GM18520 (cell line): ENCODE data around the gene EME2.

Experiments
- ATAC-seq: cut with Tn5 transposase; IDR thresholded peaks from one replicate; pipeline ENCODE4 v1.9.1; 2021; ENCODE audit not compliant: unreplicated experiment

Gene EME2

DNA sequence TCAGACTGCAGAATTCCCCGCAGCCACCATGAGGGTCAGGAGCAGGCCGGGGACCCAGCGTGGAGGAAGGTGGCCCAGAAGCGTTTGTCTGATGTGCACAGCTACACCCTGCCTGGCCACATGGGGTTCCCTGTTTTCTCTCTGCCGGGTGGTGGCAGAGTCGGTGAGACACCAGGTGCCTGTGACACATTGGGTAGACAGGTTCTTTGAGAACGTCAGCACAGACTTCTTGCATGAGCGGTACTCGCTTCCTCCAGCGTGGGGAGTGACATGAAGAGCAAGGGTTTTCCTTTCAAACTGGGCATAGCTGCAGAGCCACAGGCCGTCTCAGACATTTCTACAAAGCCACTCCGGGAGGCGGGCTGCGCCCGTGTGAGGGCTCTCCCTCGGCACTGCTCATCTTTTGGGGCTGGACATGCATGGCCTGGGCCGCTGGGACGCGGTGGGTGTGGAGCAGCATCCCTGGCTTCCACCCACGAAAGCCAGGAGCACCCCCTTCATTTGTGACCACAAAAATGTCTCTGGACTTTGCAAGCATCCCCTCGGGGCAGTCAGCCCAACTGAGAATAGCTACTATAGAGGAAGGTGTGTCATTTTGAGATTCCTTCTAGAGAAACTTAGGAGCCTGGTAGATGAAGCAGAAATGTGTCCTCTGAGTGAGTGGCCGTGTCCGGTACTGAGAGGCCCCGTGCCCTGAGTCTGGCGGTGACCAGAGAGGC lies 27.3 kb upstream of the EME2 start:
- ATAC-seq, result no peak

DNA sequence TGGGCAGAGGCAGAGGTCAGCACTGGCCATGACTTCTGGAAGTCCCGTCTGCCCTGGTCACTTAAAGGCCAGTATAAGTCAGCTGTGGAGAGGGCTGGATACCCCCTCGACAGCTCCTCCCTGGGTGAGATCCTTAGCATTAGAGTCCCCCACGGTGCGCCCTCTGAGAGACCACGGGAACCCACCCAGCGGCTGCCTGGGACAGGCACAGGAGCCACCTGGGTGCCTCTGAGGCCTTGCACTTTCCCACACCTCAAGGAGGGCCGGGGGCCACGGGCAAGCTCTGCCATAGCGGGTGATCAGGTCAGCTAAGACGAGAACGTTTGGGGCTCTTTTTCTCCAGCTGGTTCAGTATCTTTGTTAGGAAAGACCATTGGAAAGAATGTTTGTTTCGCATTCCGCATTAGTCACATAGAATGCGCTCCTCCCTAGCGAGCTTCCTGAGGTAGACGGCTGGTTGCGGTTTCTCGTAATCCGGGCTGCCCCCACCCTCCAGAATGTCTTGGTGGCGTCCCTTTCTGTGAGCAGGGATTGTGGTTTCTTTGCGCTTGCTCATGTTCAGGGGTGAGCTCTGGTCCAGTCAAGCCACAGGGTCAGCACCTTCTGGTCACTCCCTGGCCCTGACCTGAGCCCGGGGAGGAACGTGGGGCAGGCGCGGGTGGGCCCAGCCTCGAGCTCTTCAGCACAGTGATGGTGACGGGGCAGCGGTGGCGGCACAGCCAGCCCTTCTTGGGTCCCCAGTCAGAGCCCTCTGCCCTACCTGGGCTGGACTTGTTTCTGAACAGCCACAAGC lies 26.5 kb upstream of the EME2 start:
- ATAC-seq, result no peak

DNA sequence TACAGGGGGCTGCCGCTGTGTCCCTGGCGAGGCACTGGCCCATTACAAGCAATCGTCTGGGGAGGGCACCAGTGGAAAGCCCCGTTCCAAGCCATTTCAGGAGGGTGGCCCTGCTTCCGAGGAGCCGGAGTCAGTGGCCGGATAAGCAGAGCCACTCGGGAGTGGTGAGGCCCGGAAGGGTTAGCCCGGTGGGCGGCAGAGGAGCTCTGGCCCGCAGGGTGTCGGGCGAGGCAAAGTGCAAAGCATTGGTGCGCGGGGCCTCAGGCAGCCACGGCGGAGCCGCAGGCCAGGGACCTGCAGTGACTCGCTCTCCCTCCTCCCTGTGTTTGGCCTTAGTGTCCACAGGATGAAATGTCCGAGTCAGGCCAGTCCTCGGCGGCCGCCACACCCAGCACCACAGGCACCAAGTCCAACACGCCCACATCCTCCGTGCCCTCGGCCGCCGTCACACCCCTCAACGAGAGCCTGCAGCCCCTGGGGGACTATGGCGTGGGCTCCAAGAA lies 25.9 kb upstream of the EME2 start:
- no peak for ATAC-seq

DNA sequence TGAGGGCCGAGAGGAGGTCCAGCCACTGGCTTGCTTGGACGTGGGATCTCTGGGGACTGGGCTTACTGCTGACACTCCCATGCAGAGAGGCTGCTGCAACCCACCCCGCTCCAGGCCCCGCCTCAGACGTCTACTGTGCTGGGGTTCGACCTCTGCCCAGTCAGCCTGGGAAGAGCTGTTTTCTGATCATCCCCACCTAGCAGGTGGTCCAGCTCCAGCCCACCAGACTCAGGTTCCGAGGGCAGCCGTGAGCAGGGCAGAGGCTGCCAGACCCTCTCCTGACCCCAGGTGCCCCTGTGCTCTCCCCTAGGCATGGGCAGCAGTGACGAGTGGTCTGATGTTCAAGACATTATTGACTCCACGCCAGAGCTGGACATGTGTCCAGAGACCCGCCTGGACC lies 24.7 kb upstream of the EME2 start:
- ATAC-seq, result no peak

DNA sequence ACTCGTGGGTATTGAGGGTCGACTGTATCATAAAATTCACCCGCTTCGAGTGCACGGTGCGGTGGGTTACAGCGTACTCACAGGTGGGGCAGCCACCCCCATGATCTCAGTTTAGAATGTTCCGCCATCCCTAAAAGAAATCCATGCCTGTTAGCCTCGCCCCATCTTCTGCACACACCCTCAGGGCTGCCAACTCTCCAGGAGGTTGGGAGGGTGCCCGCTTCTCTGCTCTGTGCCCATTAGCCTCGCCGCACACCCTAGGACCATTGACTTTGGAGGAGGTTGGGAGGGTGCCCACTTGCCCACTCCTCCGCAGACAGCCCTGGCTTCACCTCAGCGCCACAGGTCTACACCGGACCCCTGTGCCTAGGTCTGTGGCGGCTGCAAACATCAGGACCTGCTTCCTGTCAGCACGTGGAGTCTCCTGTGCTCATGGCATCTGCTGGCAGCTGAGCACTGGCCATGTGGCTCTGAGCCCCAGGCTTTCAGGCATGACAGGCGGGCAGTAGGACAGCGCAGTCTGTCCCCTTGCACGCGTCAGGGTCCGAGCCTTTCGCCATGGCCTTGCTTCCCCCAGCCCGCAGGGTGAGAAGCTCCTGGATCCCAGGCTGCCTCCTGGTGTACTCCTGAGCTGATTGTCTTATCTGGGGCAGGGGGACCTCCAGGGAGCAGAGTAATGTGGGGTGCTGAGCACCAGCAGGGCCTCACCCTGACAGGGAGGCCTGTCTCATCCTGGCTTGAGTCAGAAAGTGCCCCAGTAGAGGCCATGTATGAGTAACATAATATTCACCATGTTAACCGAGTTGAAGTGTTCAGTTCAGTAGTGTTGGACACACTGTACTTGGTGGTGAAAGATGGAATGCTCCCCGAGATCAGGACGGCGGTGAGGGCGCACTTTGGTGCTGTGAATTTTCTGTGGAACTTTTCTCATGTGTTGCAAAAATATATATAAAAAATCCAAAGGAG lies 23.2 kb upstream of the EME2 start:
- ATAC-seq, result no peak

DNA sequence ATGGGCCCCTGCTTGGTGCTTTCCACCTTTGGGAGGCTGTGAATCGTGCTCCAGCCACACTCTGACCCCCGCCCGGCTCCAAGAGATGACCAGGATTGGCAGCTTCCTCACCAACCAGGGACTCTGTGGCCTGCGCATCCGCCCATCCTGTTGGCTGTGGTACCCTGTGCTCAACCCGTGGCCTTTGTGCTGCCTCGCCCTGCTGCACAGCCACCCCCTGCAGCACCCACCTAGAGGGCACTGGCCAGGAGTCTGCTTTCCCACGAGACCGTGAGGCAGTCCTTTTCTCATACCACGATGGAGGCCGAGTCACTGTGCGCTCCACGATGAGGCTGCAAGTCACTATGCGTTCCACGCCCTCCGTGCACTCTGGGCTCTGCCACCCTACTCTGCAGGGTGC lies 20.7 kb upstream of the EME2 start:
- ATAC-seq, result no peak

DNA sequence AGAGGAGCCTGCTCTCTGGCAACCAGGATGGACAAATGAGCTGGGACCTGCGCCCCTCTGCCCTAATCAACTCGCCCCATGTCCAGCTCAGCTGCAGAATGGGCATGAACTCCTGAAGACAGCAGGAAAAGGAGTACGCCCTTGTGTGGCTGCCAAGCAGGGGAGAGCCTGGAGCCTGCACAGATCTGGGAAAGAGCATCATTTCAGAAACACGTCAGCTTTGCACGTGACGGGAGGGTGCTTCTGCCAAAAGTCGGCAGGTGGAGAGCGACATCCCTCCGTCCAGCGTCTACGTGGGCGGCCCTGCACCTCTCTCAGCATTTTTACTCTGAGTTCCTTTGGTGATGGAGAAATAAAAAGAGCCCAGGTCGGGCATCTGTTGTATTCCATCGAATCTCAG lies 19.8 kb upstream of the EME2 start:
- no peak for ATAC-seq

DNA sequence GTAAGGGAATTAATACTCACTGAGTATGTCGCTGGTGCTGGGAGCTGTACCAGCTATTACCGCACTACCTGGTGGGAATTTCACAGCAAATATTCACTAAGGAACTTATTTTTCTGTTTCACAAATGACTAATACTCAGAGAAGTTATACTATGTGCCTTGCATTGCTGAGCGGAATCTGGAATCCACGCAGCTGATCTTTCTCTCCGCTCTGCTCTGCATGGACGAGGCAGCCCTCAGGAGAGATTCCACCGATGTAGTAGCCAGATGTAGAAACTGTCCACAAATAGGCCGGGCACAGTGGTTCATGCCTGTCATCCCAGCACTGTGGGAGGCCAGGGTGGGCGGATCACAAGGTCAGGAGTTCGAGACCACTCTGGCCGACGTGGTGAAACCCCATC lies 18.4 kb upstream of the EME2 start:
- no peak for ATAC-seq

DNA sequence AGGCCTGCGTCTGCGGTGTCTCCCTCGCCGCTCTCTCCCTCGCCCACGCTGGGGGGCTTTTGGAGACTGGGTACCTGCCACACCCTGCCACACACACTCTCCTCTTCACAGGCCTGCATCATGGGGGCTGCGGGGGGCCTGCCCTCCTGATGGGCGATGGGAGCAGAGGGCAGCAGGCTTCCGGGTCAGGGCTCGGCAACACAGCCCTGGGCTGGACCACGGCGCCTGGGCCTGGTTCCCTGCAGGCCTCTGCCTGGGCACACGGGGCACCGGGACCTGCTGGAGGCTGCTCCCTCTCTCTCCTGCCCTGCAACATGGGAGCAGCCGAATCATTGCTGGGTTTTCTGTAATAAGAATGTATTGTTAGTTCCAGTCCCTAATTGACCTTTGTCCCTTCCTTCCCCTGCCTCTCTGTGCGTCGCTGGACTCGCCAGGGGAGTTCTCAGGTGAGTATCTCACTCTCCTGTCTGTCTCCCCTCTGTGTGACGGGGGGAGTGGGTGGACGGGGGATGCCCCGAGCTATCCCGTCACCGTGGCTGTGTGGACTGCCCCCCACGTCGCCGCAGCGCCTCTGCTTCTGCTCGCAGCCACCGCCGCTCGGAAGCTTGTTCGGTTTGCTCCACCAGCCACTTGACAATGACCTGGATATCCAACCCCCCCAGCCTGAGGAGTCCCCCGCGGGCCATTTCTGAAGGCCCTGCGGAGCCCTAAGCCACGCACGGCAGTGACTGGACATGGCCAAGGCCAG lies 14.7 kb upstream of the EME2 start:
- ATAC-seq, result no peak

DNA sequence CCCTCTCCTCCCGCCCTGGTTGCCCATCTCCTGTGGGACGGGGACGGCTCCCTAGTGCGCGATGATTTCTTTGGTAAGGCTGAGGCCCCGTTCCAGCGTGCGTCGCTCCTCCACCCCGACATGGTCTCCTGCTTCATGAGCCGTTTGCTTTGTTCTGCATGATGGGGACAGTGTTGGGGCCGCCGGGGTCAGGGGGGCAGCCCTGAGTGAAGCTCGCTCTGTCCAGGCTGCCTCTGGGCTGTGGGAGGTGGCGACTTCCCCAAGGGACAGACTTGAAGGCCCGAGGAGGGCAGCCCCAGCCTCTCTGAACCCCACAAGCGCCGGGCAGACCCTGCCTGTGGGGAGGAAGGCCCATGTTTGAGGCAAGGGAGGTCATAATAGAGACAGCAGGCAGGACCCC lies 13.7 kb upstream of the EME2 start:
- ATAC-seq, result no peak

DNA sequence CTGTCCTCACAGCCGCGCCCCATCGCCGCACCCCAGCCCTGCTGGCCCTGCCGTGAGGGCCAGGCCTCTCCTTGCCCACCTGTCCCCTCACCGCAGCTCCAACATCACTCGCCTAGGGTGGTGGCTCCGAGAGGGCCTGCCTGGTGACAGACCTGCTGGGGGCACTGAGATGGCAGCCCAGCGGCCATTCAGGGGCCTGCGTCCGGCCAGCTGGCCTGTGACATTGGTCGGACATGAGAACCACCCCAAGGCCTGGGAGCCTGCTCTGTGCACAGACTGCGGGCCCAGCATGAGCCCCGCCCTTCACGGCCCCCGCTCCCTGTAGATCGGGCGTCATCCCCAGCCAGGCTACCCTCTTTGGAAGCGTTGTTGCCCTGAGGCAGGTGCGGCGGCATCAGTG lies 13.1 kb upstream of the EME2 start:
- no peak for ATAC-seq

DNA sequence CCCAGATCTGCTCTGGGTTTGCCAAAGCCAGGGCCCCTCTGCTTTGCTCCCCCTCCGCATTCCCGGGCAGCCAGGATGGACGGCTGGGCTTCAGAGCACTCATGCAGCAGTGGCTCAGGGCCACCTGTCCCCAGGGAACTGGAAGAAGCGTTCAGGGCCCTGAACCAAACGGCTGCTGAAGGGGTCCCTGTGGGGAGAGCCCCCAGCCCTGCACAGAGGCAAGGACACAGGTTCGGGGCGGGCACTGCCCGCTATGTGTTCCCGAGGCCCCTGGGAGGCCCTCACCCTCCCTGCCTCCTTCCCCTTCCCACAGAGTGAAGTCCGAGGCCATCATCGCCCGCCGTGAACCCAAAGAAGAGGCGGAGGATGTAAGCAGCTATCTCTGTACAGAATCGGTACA lies 11.7 kb upstream of the EME2 start:
- no peak for ATAC-seq

DNA sequence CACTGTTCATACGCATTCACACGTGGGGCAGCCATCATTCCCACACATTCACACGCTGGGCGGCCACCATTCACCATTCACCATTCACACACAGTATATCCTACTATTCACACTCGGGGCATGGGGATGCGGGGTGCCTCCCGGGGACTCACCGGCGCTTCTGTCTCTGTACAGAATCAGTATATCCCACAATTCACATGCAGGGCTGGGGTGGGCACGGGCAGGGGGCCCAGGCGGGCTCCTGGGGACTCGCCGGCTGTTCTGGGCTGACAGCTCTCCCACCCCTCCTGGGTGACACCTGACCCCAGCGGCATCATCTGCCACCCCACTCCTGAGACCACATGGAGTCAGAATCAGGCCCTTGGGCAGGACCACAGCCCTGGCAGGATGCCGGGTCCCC lies 10.9 kb upstream of the EME2 start:
- no peak for ATAC-seq

DNA sequence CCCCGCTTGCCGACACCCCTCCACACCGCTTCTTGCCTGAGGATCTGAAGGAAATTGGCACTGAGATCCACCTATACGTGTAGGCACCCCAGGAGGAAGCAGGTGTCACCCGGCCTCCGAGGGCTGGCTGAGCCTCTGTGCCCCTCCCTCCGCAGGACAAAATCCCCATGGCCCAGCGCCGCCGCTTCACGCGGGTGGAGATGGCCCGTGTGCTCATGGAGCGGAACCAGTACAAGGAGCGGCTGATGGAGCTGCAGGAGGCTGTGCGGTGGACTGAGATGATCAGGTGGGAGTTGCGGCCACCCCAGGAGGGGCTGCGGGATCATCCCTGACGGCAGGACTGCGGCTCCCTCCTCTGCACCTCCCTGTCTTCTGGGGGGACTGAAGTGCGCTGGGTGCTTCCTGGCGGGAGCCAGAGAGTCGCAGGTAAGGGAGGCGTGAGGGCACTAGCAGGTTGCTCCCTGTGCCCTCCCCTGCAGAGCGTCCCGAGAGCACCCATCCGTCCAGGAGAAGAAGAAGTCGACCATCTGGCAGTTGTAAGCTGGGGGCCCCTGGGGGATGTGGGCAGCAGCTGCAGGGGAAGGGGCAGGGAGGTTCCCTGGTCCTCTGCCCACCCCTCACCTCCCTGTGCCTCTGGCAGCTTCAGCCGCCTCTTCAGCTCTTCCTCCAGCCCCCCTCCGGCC lies 10.3 kb upstream of the EME2 start:
- ATAC-seq, result no peak

DNA sequence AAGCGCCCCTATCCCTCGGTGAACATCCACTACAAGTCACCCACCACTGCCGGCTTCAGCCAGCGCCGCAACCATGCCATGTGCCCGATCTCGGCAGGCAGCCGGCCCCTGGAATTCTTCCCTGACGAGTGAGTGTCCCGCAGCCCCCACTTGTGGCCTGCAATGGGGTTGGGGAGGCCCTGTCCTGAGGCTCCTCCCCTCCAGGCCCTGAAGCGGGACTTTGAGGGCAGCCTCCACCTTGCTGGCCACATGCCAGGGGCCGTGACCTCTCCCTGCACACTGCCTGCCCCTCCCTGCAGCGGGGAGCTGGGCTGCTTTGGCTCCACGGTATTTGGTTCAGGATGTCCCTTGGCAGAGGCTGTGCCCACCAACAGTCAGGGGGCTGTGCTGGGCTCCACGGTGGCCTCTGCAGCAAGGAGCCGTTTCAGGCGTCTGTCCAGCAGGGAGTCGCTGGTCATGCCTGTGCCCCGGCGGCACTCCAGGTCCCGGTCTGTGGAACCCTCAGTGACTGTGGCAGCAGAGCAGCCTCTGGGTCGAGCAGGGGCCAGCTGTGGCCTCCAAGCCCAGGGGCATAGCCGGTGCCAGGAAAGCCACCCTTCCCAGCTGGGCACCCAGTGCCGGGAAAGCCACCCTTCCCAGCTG lies 9.6 kb upstream of the EME2 start:
- ATAC-seq, result no peak

DNA sequence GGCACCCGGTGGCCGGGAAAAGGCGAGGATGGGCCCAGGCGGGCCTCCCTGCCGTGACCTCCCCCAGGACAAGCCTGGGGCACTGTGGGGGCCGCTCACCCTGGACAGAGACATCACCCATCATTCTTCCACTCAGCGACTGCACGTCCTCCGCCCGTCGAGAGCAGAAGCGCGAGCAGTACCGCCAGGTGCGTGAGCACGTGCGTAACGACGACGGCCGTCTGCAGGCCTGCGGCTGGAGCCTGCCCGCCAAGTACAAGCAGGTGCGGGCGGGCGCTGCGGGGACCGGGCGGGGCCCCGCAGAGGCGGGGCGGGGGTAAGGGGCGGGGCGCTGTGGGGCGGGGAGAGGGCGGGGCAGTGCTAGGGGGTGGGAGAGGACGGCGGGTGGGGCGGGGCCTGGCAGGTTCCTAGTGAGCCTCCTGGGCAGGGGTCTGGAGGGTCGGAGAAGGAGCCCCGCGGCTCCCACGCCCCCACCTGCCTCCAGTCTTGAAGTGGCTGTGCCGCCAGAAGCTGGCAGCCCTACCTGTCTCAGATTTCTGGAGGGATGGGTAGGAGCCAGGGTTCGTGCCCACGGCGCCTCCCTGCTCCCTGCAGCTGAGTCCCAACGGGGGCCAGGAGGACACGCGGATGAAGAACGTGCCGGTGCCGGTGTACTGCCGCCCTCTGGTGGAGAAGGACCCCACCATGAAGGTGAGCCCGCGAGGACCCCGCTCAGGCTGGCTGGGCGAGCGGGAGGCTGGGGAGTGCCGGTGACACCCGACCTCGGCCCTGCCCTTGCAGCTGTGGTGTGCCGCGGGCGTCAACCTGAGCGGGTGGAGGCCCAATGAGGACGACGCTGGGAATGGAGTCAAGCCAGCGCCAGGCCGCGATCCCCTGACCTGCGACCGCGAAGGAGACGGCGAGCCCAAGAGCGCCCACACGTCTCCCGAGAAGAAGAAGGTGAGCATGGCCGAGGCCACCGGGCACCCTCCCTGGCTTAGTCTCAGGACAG lies 8.8 kb upstream of the EME2 start:
- ATAC-seq, result no peak

DNA sequence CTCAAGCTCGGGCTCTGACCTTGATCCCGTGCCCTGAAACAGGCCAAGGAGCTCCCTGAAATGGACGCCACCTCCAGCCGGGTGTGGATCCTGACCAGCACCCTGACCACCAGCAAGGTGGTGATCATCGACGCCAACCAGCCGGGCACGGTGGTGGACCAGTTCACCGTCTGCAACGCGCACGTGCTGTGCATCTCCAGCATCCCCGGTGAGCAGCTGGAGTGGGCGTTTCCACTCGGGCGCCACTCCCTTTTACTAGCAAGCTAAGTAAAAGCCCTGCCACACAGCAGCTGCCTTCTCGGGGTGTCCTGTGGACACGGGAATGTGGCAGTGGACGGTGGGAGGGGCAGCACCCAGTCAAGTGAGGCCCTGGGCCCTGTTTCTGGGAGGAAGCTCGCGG lies 7.6 kb upstream of the EME2 start:
- no peak for ATAC-seq

DNA sequence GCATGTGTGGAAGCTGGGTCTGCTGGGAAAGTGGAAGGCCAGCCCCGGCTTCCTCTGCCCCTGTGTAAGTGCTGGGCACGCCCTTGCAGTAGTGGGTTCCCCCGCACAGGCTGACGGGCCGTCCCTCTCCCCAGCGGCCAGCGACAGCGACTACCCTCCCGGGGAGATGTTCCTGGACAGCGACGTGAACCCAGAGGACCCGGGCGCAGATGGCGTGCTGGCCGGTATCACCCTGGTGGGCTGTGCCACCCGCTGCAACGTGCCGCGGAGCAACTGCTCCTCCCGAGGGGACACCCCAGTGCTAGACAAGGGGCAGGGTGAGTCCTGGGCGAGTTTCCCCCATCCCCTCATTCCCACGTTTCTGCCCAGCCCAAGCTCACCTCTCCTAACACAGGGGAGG lies 6.8 kb upstream of the EME2 start:
- no peak for ATAC-seq
